VCaP (cell line): ENCODE data around the gene TUBGCP3.

ENCODE experiments used
- H3K27ac ChIP-seq: fragments of 450-650 bp; 2 replicates; pipeline ENCODE4 v1.5.1; 2017
- TF ChIP-seq, protein P1 (sequence below): fragments of 450-650 bp; conservative IDR thresholded peaks from 2 replicates; pipeline ENCODE4 v1.5.1; 2017; ENCODE audit warnings: mild to moderate bottlenecking, moderate library complexity

Gene TUBGCP3

GRCh38 chr13:112452380-112453206 is 135.4 kb downstream of the TUBGCP3 start:
- TF ChIP-seq, protein P1, sequence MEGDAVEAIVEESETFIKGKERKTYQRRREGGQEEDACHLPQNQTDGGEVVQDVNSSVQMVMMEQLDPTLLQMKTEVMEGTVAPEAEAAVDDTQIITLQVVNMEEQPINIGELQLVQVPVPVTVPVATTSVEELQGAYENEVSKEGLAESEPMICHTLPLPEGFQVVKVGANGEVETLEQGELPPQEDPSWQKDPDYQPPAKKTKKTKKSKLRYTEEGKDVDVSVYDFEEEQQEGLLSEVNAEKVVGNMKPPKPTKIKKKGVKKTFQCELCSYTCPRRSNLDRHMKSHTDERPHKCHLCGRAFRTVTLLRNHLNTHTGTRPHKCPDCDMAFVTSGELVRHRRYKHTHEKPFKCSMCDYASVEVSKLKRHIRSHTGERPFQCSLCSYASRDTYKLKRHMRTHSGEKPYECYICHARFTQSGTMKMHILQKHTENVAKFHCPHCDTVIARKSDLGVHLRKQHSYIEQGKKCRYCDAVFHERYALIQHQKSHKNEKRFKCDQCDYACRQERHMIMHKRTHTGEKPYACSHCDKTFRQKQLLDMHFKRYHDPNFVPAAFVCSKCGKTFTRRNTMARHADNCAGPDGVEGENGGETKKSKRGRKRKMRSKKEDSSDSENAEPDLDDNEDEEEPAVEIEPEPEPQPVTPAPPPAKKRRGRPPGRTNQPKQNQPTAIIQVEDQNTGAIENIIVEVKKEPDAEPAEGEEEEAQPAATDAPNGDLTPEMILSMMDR, result no peak
- no peak overlapping the region for H3K27ac ChIP-seq

DNA sequence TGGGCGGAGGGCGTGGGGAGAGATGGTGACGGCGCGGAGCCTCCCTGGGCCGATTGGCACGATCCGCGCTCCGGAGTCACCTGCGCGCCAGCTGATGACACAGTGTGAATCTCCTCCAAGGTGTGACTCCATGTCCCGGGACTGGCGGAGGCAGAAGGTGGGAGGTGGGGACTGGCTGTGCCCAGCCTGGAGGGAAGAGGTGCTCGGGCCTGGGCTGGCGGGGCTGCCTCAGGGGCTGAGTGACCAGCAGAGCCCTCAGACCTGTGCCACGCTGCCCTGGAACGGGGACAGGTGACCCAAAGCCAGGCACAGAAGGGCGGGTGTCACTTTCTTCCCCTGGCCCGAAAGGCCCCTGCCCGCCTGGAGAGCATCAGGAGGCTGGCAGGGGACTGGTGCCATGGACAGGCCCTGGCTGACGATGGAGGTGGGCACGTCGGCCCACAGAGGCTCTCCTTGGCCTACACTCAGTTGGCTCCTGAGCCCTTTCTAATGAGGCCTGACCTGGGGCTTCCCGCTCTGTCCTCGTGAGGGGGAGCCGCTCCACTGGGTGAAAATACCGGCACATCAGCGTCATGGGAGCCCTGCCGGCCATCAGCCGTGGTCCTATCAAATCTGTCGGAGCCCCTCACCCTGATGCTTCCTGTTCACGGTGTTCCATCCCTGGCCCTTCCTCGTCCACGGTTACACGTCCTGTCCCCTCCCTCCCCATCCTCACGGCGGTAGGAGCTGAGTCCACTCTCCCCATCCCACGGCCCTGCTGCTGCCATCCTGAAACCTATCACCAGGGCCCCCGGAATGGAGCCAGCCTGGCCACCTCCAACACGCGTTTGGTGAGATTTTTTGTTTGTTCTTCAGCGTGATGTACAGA is 136.2 kb downstream of the TUBGCP3 start:
- TF ChIP-seq, protein P1, result no peak
- H3K27ac ChIP-seq, result no peak overlapping the region

DNA sequence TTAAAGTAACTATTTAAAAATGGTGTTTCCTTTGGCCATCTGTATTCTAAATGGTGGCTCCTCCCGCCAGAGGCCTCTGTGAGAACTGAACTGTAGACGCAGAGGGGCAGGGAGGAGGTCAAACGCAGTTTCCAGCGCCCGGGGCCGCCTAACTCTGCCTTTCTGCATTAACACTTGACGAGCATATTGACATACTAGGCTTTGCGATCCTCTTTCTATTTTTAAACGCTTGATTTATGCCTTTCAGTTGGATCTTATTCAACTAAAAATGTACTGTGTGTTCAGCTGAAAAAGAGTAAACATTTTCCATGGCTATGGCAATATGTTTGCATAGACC is 137.1 kb downstream of the TUBGCP3 start:
- no peak overlapping the region for H3K27ac ChIP-seq
- TF ChIP-seq, protein P1, result no peak

DNA sequence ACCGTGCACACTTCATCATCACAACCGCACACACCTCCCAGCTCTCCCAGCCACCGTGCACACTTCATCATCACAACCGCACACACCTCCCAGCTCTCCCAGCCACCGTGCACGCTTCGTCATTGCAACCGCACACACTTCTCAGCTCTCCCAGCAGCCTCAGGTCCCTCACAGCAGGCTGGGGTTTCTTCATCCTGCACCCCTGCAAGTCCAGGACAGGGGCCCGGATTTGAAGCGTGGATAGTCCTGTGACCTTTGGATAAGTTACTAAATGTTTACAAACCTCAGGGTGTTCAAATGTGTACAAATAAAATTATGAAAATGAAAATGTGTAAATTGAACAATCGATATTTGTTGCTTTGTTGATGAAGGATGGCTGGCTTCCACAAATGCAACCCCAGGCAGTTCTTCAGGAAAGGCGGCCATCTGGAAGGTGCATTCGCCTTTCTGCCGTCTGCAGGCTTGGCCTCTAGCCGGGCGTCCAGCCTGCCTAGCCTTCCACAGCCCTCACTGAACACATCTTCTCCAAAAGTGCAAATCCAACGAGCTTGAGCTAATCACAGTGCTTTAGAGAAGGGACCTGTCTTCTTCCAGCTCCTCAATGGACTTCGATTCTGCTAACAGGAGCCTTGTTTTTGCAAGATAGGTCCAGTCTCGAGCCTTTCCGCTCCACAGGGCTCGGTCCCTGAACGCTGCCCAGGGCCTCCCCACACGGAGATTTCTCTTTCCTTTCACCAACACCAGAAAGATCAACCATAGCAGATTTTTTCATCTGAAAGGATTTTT is 137.6 kb downstream of the TUBGCP3 start:
- no peak overlapping the region for H3K27ac ChIP-seq
- TF ChIP-seq, protein P1, result no peak

DNA sequence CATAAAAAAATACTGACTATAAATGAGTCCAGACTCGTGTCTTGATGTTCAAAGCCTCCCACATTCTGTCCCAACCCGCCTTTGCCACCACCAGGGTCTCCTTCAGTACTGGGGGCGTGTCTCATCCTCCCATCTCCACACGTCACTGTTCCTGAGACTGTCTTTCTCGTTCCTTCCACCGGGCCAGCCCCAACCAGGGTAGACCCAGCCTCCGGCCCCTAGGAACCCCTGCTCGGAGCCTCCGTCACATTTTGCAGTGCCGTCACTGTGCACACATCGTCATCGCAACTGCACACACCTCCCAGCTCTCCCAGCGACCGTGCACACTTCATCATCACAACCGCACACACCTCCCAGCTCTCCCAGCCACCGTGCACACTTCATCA is 138.4 kb downstream of the TUBGCP3 start:
- TF ChIP-seq, protein P1, result no peak
- no peak overlapping the region for H3K27ac ChIP-seq

- TF ChIP-seq, protein P1, result no peak
- H3K27ac ChIP-seq, result no peak overlapping the region
Observed at GRCh38 chr13:112448621-112449544, 139.1 kb downstream of the TUBGCP3 start.
